ENCODE data around the gene ALOX15. TPM values are rescaled to one million over a fixed set of nuclear protein-coding genes. Genes with fewer than 3 reads are reported as not detected.

ALOX15 gene
- total and polyA plus RNA-seq, 8 donors = 0.03 to 3.1 (median 1.2) TPM; not detected in 5

DNA sequence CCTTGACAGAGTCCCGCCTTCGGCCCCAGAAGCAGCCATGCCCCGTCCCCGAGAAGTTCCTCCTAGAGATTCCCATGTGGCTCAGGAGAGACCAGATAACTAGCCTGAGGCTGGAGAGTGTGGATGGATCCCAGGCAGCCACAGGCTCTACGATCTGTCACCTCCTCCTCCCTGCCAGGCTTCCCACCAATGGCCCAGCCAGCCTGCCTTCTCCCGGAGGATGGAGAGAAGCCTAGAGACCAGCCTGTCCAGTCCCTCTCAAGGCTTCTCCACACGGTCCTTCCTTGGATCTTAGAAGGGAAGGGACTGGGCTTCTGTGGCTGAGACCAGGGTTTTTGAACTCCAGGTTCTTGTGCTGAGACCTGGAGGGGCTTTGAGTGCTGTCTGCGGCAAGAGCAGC is 58.8 kb downstream of the ALOX15 start:
- H3K36me3 ChIP-seq = no peaks in the 10 kb centered on the region
- intact Hi-C loops (cut with DNase I; ENCODE audit: low total_unique reads) = no loop called here
- H3K27ac ChIP-seq = no peak overlapping the region
- no peak for DNase-seq
- TF ChIP-seq POLR2AphosphoS5 (IDR thresholded peaks at IDR 0.05) = no peak
- TF ChIP-seq POLR2A (IDR thresholded peaks at IDR 0.05) = no peak
- TF ChIP-seq, protein P1, sequence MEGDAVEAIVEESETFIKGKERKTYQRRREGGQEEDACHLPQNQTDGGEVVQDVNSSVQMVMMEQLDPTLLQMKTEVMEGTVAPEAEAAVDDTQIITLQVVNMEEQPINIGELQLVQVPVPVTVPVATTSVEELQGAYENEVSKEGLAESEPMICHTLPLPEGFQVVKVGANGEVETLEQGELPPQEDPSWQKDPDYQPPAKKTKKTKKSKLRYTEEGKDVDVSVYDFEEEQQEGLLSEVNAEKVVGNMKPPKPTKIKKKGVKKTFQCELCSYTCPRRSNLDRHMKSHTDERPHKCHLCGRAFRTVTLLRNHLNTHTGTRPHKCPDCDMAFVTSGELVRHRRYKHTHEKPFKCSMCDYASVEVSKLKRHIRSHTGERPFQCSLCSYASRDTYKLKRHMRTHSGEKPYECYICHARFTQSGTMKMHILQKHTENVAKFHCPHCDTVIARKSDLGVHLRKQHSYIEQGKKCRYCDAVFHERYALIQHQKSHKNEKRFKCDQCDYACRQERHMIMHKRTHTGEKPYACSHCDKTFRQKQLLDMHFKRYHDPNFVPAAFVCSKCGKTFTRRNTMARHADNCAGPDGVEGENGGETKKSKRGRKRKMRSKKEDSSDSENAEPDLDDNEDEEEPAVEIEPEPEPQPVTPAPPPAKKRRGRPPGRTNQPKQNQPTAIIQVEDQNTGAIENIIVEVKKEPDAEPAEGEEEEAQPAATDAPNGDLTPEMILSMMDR (IDR thresholded peaks at IDR 0.05) = no peak
- TF ChIP-seq EP300 (IDR thresholded peaks at IDR 0.05) = no peak
- WGBS, 5 donors = 84 to 93% (median 87%) methylated on average over 5 to 8 of the region's 8 CpGs
- peaks cover 15 to 61% (median 20%) of the 10 kb centered on the region in 3 donors for H3K27me3 ChIP-seq
- H3K4me3 ChIP-seq = no peak overlapping the region
- peaks cover 15 to 22% (median 20%) of the 10 kb centered on the region in 4 donors for H3K4me1 ChIP-seq
- no peaks in the 10 kb centered on the region for H3K9me3 ChIP-seq

GRCh38 chr17:4582101-4582501 is 59.4 kb downstream of the ALOX15 start:
- DNase-seq = no peak
- Histone ChIP-seq H3K4me3 (no peak overlapping the region), H3K9me3 (no peaks in the 10 kb centered on the region), H3K36me3 (no peaks in the 10 kb centered on the region), H3K27me3 (peaks cover 15 to 64% (median 20%) of the 10 kb centered on the region in 3 donors), H3K4me1 (peaks cover 15 to 22% (median 20%) of the 10 kb centered on the region in 4 donors), H3K27ac (no peak overlapping the region)
- intact Hi-C loops (cut with DNase I; ENCODE audit: low total_unique reads) = no loop called here
- 58 to 77% (median 66%) methylated on average over 4 to 7 of the region's 7 CpGs for WGBS, 5 donors
- TF ChIP-seq, protein P1 (IDR thresholded peaks at IDR 0.05) = no peak
- TF ChIP-seq POLR2AphosphoS5 (IDR thresholded peaks at IDR 0.05) (no peak), POLR2A (IDR thresholded peaks at IDR 0.05) (no peak), EP300 (IDR thresholded peaks at IDR 0.05) (no peak)

Small RNA genes within 50 kb of the gene (small RNA-seq; reads per million reads assigned to genes)
- gene RNU6-955P = 0 reads per million in 4 donors

Other genes starting within 250 kb of the ALOX15 start
- under 1 TPM in 1 of 5 donors, not detected in 4; 0.92 TPM for gene SPNS3, start 207.7 kb downstream of the ALOX15 start, total RNA-seq
- under 1 TPM; 0.37 to 0.61 (median 0.48) TPM for gene SPNS3, start 207.7 kb downstream of the ALOX15 start, polyA plus RNA-seq
- gene SPNS2, start 142.8 kb downstream of the ALOX15 start, total RNA-seq = 10 to 100 TPM in 4 of 5 donors, 1 to 10 TPM in 1; 4.1 to 67.7 (median 27.7) TPM
- 10 to 100 TPM; 13.7 to 30.0 (median 20.3) TPM for gene SPNS2, start 142.8 kb downstream of the ALOX15 start, polyA plus RNA-seq
- 100 to 1,000 TPM in 2 of 5 donors, 10 to 100 TPM in 3; 38.6 to 237 (median 73.2) TPM for gene MYBBP1A, start 86.3 kb downstream of the ALOX15 start, total RNA-seq
- gene MYBBP1A, start 86.3 kb downstream of the ALOX15 start, polyA plus RNA-seq = 10 to 100 TPM; 14.1 to 32.2 (median 21.5) TPM
- 100 to 1,000 TPM in 1 of 5 donors, 10 to 100 TPM in 3, 1 to 10 TPM in 1; 5.8 to 147 (median 11.6) TPM for gene GGT6, start 81.1 kb downstream of the ALOX15 start, total RNA-seq
- gene GGT6, start 81.1 kb downstream of the ALOX15 start, polyA plus RNA-seq = 10 to 100 TPM in 2 of 3 donors, 1 to 10 TPM in 1; 4.4 to 22.2 (median 18.8) TPM
- gene SMTNL2, start 57.1 kb downstream of the ALOX15 start, total RNA-seq = 1 to 10 TPM in 2 of 5 donors, not detected in 3; 1.1 to 1.9 TPM
- 1 to 10 TPM in 1 of 3 donors, under 1 TPM in 1, not detected in 1; 0.50 to 1.9 TPM for gene SMTNL2, start 57.1 kb downstream of the ALOX15 start, polyA plus RNA-seq
- 10 to 100 TPM in 4 of 5 donors, 1 to 10 TPM in 1; 8.0 to 75.6 (median 22.4) TPM for gene PELP1, start 62.5 kb upstream of the ALOX15 start, total RNA-seq
- gene PELP1, start 62.5 kb upstream of the ALOX15 start, polyA plus RNA-seq = 10 to 100 TPM; 13.1 to 21.7 (median 21.1) TPM
- 100 to 1,000 TPM in 1 of 5 donors, 10 to 100 TPM in 4; 18.7 to 157 (median 36.6) TPM for gene ARRB2, start 69.0 kb upstream of the ALOX15 start, total RNA-seq
- 10 to 100 TPM; 22.2 to 42.6 (median 39.3) TPM for gene ARRB2, start 69.0 kb upstream of the ALOX15 start, polyA plus RNA-seq
- gene MED11, start 89.8 kb upstream of the ALOX15 start, total RNA-seq = 10 to 100 TPM in 3 of 5 donors, 1 to 10 TPM in 2; 3.8 to 81.7 (median 22.0) TPM
- 10 to 100 TPM; 42.2 to 49.9 (median 42.4) TPM for gene MED11, start 89.8 kb upstream of the ALOX15 start, polyA plus RNA-seq
- 1 to 10 TPM in 2 of 5 donors, under 1 TPM in 1, not detected in 2; 0.43 to 3.1 (median 1.5) TPM for gene ZMYND15, start 98.2 kb upstream of the ALOX15 start, total RNA-seq
- 1 to 10 TPM in 2 of 3 donors, not detected in 1; 1.8 to 3.2 TPM for gene ZMYND15, start 98.2 kb upstream of the ALOX15 start, polyA plus RNA-seq
- 10 to 100 TPM; 17.4 to 47.4 (median 30.9) TPM for gene CXCL16, start 98.2 kb upstream of the ALOX15 start, total RNA-seq
- gene CXCL16, start 98.2 kb upstream of the ALOX15 start, polyA plus RNA-seq = 10 to 100 TPM; 13.7 to 37.6 (median 26.6) TPM
- gene TM4SF5, start 130.2 kb upstream of the ALOX15 start, total RNA-seq = 100 to 1,000 TPM in 1 of 5 donors, 1 to 10 TPM in 2, not detected in 2; 6.7 to 199 (median 9.5) TPM
- gene TM4SF5, start 130.2 kb upstream of the ALOX15 start, polyA plus RNA-seq = 1 to 10 TPM; 2.3 to 9.1 (median 6.1) TPM
- 1 to 10 TPM in 2 of 5 donors, not detected in 3; 1.5 to 2.3 TPM for gene VMO1, start 144.7 kb upstream of the ALOX15 start, total RNA-seq
- gene VMO1, start 144.7 kb upstream of the ALOX15 start, polyA plus RNA-seq = 1 to 10 TPM; 1.4 to 3.0 (median 2.7) TPM
- not detected for gene GLTPD2, start 147.3 kb upstream of the ALOX15 start, total RNA-seq
- under 1 TPM in 1 of 3 donors, not detected in 2; 0.15 TPM for gene GLTPD2, start 147.3 kb upstream of the ALOX15 start, polyA plus RNA-seq
- gene PSMB6, start 154.5 kb upstream of the ALOX15 start, total RNA-seq = 100 to 1,000 TPM in 2 of 5 donors, 10 to 100 TPM in 3; 60.2 to 118 (median 80.5) TPM
- gene PSMB6, start 154.5 kb upstream of the ALOX15 start, polyA plus RNA-seq = 100 to 1,000 TPM; 187 to 200 (median 187) TPM
- 100 to 1,000 TPM in 2 of 5 donors, 10 to 100 TPM in 3; 14.5 to 123 (median 34.1) TPM for gene PLD2, start 165.5 kb upstream of the ALOX15 start, total RNA-seq
- 10 to 100 TPM; 10.3 to 28.7 (median 10.8) TPM for gene PLD2, start 165.5 kb upstream of the ALOX15 start, polyA plus RNA-seq
- gene MINK1, start 191.7 kb upstream of the ALOX15 start, total RNA-seq = 100 to 1,000 TPM in 1 of 5 donors, 10 to 100 TPM in 4; 40.9 to 230 (median 49.6) TPM
- gene MINK1, start 191.7 kb upstream of the ALOX15 start, polyA plus RNA-seq = 10 to 100 TPM; 24.6 to 57.1 (median 29.8) TPM

Data from stomach (tissue), 9 donors.